GM12892 (cell line): ENCODE data around the gene TMEM86A.

Experiments used
- POLR2AphosphoS5 ChIP-seq: IDR thresholded peaks from 2 replicates; pipeline ENCODE4 v1.6.1; 2011; ENCODE audit warnings: low read depth, low read length, control low read depth
- TAF1 ChIP-seq: IDR thresholded peaks from 2 replicates; pipeline ENCODE4 v1.6.1; 2011; ENCODE audit warnings: low read depth, mild to moderate bottlenecking, control low read depth, low read length, borderline replicate concordance

- TF ChIP-seq POLR2AphosphoS5 (no peak), TAF1 (no peak)
Observed at GRCh38 chr11:18701614-18702216, 3.1 kb downstream of the TMEM86A start.
